ENCODE measurements around the gene KCNQ1. TPM values are rescaled to one million over a fixed set of nuclear protein-coding genes. Genes with fewer than 3 reads are reported as not detected.

The KCNQ1 gene
- total RNA-seq, 1 experiment from 2014 or later: 10.7 TPM

- no peaks in the 10 kb centered on the region for H4K20me1 ChIP-seq (ENCODE audit: insufficient read depth)
- TF ChIP-seq EGR1 (IDR thresholded peaks at IDR 0.05; ENCODE audit: low read depth) (no peak), ZFX (IDR thresholded peaks at IDR 0.05) (no peak), ZBTB33 (IDR thresholded peaks at IDR 0.05; ENCODE audit: extremely low read depth, insufficient replicate concordance, low read length) (no peak), EZH2 (IDR thresholded peaks at IDR 0.05) (no peak), JUND (IDR thresholded peaks at IDR 0.05) (no peak), TCF7L2 (IDR thresholded peaks at IDR 0.05; ENCODE audit: borderline replicate concordance, extremely low read depth, insufficient read depth, insufficient read length) (no peak), EZH2phosphoT487 (IDR thresholded peaks at IDR 0.05; ENCODE audit: borderline replicate concordance) (no peak), ZNF274 (IDR thresholded peaks at IDR 0.05; ENCODE audit: low read depth, low read length) (no peak), POLR2A (IDR thresholded peaks at IDR 0.05; ENCODE audit: borderline replicate concordance, extremely low read depth, insufficient read depth, insufficient read length) (no peak)
- intact Hi-C loops (cut with micrococcal nuclease): no loop called here
These were observed 232.3 kb downstream of the KCNQ1 start for GRCh38 chr11:2677127-2677526.

GRCh38 chr11:2678396-2678795, 233.6 kb downstream of the KCNQ1 start:
- ChIA-PET RAD21 (ENCODE audit: low non-redundant PET in 1 of 2, low total read pairs in 2 of 2, uncharacterized antibody in 2 of 2, unreplicated experiment in 2 of 2) (no interaction called here), CTCF (no interaction called here), POLR2A (no interaction called here)
- Histone ChIP-seq H3K27me3 (ENCODE audit: insufficient read depth, low read length) (no peaks in the 10 kb centered on the region), H3K9me3 (ENCODE audit: control insufficient read depth in 1 of 2, insufficient read depth in 1 of 2, low read depth in 1 of 2, low read length in 2 of 2) (no peaks in the 10 kb centered on the region), H3K4me1 (ENCODE audit: control insufficient read depth in 1 of 2, insufficient read depth in 2 of 2, low read length in 2 of 2) (no peaks in the 10 kb centered on the region), H3K9me2 (ENCODE audit: insufficient read depth) (no peaks in the 10 kb centered on the region), H3K9ac (ENCODE audit: low read length) (no peak overlapping the region), H3K36me3 (ENCODE audit: control insufficient read depth in 1 of 2, insufficient read depth in 2 of 2, low read length in 2 of 2) (no peaks in the 10 kb centered on the region), H3K27ac (ENCODE audit: low read depth, low read length) (no peak overlapping the region), H2AFZ (ENCODE audit: low read depth, low read length, poor library complexity, severe bottlenecking) (no peak overlapping the region), H3K79me2 (ENCODE audit: insufficient read depth, low read length) (peaks cover 35% of the 10 kb centered on the region), H3K4me2 (ENCODE audit: low read length) (no peak overlapping the region), H4K20me1 (ENCODE audit: insufficient read depth) (no peaks in the 10 kb centered on the region), H3K4me3 (replicated peaks in 1 of 2; ENCODE audit: low read depth in 1 of 2, low read length in 2 of 2) (no peak overlapping the region)
- no TSS peak for BruUV-seq (replicated peaks)
- TF ChIP-seq ZNF274 (IDR thresholded peaks at IDR 0.05; ENCODE audit: low read depth, low read length): no peak
- no peak for TF ChIP-seq ELF1 (IDR thresholded peaks at IDR 0.05; ENCODE audit: borderline replicate concordance, low read depth)
- TF ChIP-seq EGR1 (IDR thresholded peaks at IDR 0.05; ENCODE audit: low read depth): no peak
- no peak for TF ChIP-seq TCF7L2 (IDR thresholded peaks at IDR 0.05; ENCODE audit: borderline replicate concordance, extremely low read depth, insufficient read depth, insufficient read length)
- no peak for TF ChIP-seq ZFX (IDR thresholded peaks at IDR 0.05)
- no peak for TF ChIP-seq CEBPB (IDR thresholded peaks at IDR 0.05; ENCODE audit: low read depth)
- no peak for TF ChIP-seq EZH2 (IDR thresholded peaks at IDR 0.05)
- no peak for TF ChIP-seq EZH2phosphoT487 (IDR thresholded peaks at IDR 0.05; ENCODE audit: borderline replicate concordance)
- no peak for TF ChIP-seq CTCF (IDR thresholded peaks at IDR 0.05 in 2 of 3, conservative IDR thresholded peaks at IDR 0.05 in 1 of 3; ENCODE audit: borderline replicate concordance in 1 of 3, insufficient read depth in 1 of 3, low read depth in 2 of 3, low read length in 2 of 3)
- no peak for TF ChIP-seq YY1 (IDR thresholded peaks at IDR 0.05; ENCODE audit: extremely low read depth, insufficient replicate concordance, low read depth, low read length)
- no peak for ATAC-seq
- intact Hi-C loops (cut with micrococcal nuclease): no loop called here
- DNase-seq (ENCODE audit: low read depth, low spot score): no peak

More at GRCh38 chr11:2677127-2677526, 232.3 kb downstream of the KCNQ1 start:
- Histone ChIP-seq H3K27ac (ENCODE audit: low read depth, low read length) (no peak overlapping the region), H3K4me1 (ENCODE audit: control insufficient read depth in 1 of 2, insufficient read depth in 2 of 2, low read length in 2 of 2) (no peaks in the 10 kb centered on the region), H3K9me3 (ENCODE audit: control insufficient read depth in 1 of 2, insufficient read depth in 1 of 2, low read depth in 1 of 2, low read length in 2 of 2) (no peaks in the 10 kb centered on the region), H3K79me2 (ENCODE audit: insufficient read depth, low read length) (peaks cover 31% of the 10 kb centered on the region), H2AFZ (ENCODE audit: low read depth, low read length, poor library complexity, severe bottlenecking) (no peak overlapping the region), H3K4me3 (replicated peaks in 1 of 2; ENCODE audit: low read depth in 1 of 2, low read length in 2 of 2) (no peak overlapping the region), H3K27me3 (ENCODE audit: insufficient read depth, low read length) (no peaks in the 10 kb centered on the region), H3K9me2 (ENCODE audit: insufficient read depth) (no peaks in the 10 kb centered on the region), H3K36me3 (ENCODE audit: control insufficient read depth in 1 of 2, insufficient read depth in 2 of 2, low read length in 2 of 2) (no peaks in the 10 kb centered on the region), H3K9ac (ENCODE audit: low read length) (no peak overlapping the region), H3K4me2 (ENCODE audit: low read length) (no peak overlapping the region)
- ATAC-seq (no peak), DNase-seq (ENCODE audit: low read depth, low spot score) (no peak)
- CTCF ChIA-PET: no interaction called here
- POLR2A ChIA-PET: no interaction called here
- no TSS peak for BruUV-seq (replicated peaks)
- RAD21 ChIA-PET (ENCODE audit: low non-redundant PET in 1 of 2, low total read pairs in 2 of 2, uncharacterized antibody in 2 of 2, unreplicated experiment in 2 of 2): no interaction called here
